Kidney (tissue), 14 donors: ENCODE data around the gene MTARC1. TPM values are rescaled to one million over a fixed set of nuclear protein-coding genes. Genes with fewer than 3 reads are reported as not detected.

Source experiments
- DNase-seq, 5 donors: peaks; one replicate each; pipeline ENCODE4 v3.0.0-alpha.2; 2013 to 2020
- FAIRE-seq: peaks from 2 replicates; lab custom pipeline; 2012; peaks lifted over from hg19 to GRCh38; lab: Jason Lieb, UNC
- H3K27ac ChIP-seq, 2 donors: one replicate each; pipeline ENCODE4 v1.7.0; 2013; ENCODE audit warnings: low read depth in 2 of 2, low read length in 2 of 2, inconsistent platforms in 1 of 2
- H3K27me3 ChIP-seq: one replicate; pipeline ENCODE4 v1.7.1; 2013; ENCODE audit warnings: low read length, inconsistent platforms; ENCODE audit not compliant: control insufficient read depth, insufficient read depth
- H3K36me3 ChIP-seq, 3 donors: one replicate each; pipeline versions ENCODE4 v1.7.0 to v1.7.1; 2013; ENCODE audit warnings: low read length in 3 of 3, control low read depth in 1 of 3, inconsistent platforms in 1 of 3; ENCODE audit not compliant: insufficient read depth in 3 of 3, control insufficient read depth in 2 of 3
- H3K4me1 ChIP-seq, 3 donors: one replicate each; pipeline versions ENCODE4 v1.7.0 to v1.7.1; 2013; ENCODE audit warnings: low read length in 3 of 3, inconsistent platforms in 1 of 3, low read depth in 1 of 3; ENCODE audit not compliant: control insufficient read depth in 2 of 3, insufficient read depth in 2 of 3
- H3K4me3 ChIP-seq, 3 donors: one replicate each; pipeline versions ENCODE4 v1.7.0 to v1.8.1; 2013; ENCODE audit warnings: low read length in 3 of 3, control low read depth in 1 of 3, inconsistent platforms in 1 of 3
- H3K9ac ChIP-seq, 3 donors: one replicate each; pipeline versions ENCODE4 v1.7.0 to v1.7.1; 2013; ENCODE audit warnings: low read length in 3 of 3, control low read depth in 1 of 3, inconsistent platforms in 1 of 3
- H3K9me3 ChIP-seq, 3 donors: one replicate each; pipeline versions ENCODE4 v1.7.0 to v1.7.1; 2013; ENCODE audit warnings: low read length in 3 of 3, control low read depth in 1 of 3, inconsistent platforms in 1 of 3; ENCODE audit not compliant: control insufficient read depth in 2 of 3, insufficient read depth in 1 of 3
- CTCF ChIP-seq: IDR thresholded peaks from 3 replicates; pipeline ENCODE4 v1.5.1; 2012; ENCODE audit warnings: mild to moderate bottlenecking, moderate library complexity, borderline replicate concordance; ENCODE audit not compliant: insufficient read depth; ENCODE audit errors: extremely low read depth
- intact Hi-C: fragments of 100-400 bp; cut with DNase I; formaldehyde crosslinking; loops from one replicate; pipeline ENCODE4 v1.11.1; 2022
- polyA plus RNA-seq: library from polyadenylated mRNA; stranded (reverse); fragments of 350-450 nt; fragmentation: Illumina TruSeq; extraction: RNeasy Lipid Tissue Mini Kit (QIAGEN cat#74804); gene quantifications from one replicate; pipeline ENCODE4 v1.2.3, GENCODE V29; 2014; ENCODE audit warnings: low read depth, low replicate concordance; ENCODE audit not compliant: insufficient read depth
- total RNA-seq: library from RNA; stranded (reverse); fragmentation: NEBNext Ultra II Directional; extraction: Animal tissue kit (Norgen Biotek cat#: 25700); gene quantifications from one replicate; pipeline ENCODE4 v1.2.1, GENCODE V29; 2021
- donor health status: control.
- donor health status: control.
- donor health status: control.
- donor health status: control.
- donor health status: control.
- donor health status: DM: yes; HTN: yes; CAD: no.
- donor health status: Normal renal cell carcinoma (clear cell type).

Gene MTARC1
- total and polyA plus RNA-seq, 2 donors from 2014 or later: 6.8 to 11.0 TPM

- H3K36me3 ChIP-seq: no peaks in the 10 kb centered on the region
- TF ChIP-seq CTCF: no peak
- DNase-seq (no peak), FAIRE-seq (no peak)
- no peak overlapping the region for H3K9ac ChIP-seq
- intact Hi-C loops: no loop called here
- H3K27ac ChIP-seq: no peak overlapping the region
- no peak overlapping the region for H3K4me3 ChIP-seq
- H3K27me3 ChIP-seq: no peaks in the 10 kb centered on the region
- peaks cover 0 to 3% (median 0%) of the 10 kb centered on the region in 3 donors for H3K4me1 ChIP-seq
- H3K9me3 ChIP-seq: no peaks in the 10 kb centered on the region
Measured at GRCh38 chr1:220824031-220824989, 37.6 kb downstream of the MTARC1 start.

- FAIRE-seq (no peak), DNase-seq (peak in 1 of 5 donors; percentile 26)
- no peak overlapping the region for H3K27ac ChIP-seq
- no peak for TF ChIP-seq CTCF
- no peaks in the 10 kb centered on the region for H3K36me3 ChIP-seq
- intact Hi-C loops: no loop called here
- peaks cover 0 to 3% (median 0%) of the 10 kb centered on the region in 3 donors for H3K4me1 ChIP-seq
- no peak overlapping the region for H3K4me3 ChIP-seq
- no peak overlapping the region for H3K9ac ChIP-seq
- no peaks in the 10 kb centered on the region for H3K27me3 ChIP-seq
- no peaks in the 10 kb centered on the region for H3K9me3 ChIP-seq
Measured at GRCh38 chr1:220825819-220826551, 39.3 kb downstream of the MTARC1 start.

DNA sequence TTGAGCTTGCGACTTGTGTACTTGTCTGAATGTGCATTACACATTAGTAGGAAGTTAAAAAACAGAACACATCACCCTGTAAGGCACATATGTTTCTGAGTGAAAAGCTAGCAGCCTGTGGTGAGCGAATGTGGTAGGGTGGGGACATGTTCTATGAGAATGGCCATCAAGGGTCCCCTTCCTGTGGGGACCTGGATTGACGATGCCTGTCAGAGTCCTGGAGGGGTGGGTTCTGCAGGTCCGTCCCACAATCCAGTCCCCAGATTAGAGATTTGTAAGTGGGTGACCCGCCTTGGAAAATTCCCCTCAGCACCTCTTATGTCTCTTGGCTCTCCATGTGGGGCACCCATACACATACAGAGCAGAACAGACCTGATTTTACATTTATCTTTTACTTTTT is 40.0 kb downstream of the MTARC1 start:
- Histone ChIP-seq H3K4me1 (peaks cover 0 to 3% (median 0%) of the 10 kb centered on the region in 3 donors), H3K4me3 (no peak overlapping the region), H3K9me3 (no peaks in the 10 kb centered on the region), H3K27me3 (no peaks in the 10 kb centered on the region), H3K9ac (no peak overlapping the region), H3K36me3 (no peaks in the 10 kb centered on the region), H3K27ac (no peak overlapping the region)
- intact Hi-C loops: no loop called here
- no peak for DNase-seq
- no peak for FAIRE-seq
- no peak for TF ChIP-seq CTCF
